Body of pancreas (tissue), 4 donors: ENCODE measurements around the gene LAPTM4A. TPM values are rescaled to one million over a fixed set of nuclear protein-coding genes. Genes with fewer than 3 reads are reported as not detected.

ENCODE experiments used
- ATAC-seq: fragments of 150-250 bp; one replicate; pipeline ENCODE4 v1.9.1; 2016
- DNase-seq, 4 donors: peaks; one replicate each; pipeline ENCODE4 v3.0.0-alpha.2; 2019
- H3K27ac ChIP-seq, 4 donors: fragments of 200-600 bp; sonication (generic); 1 replicate in 3 of 4; 2 replicates in 1 of 4; pipeline versions ENCODE4 v1.5.1 to v1.6.1; 2016 to 2019; ENCODE audit warnings: mild to moderate bottlenecking in 1 of 4, mixed read lengths in 1 of 4, moderate library complexity in 1 of 4
- H3K27me3 ChIP-seq, 2 donors: fragments of 200-600 bp; sonication (generic); one replicate each; pipeline ENCODE4 v1.6.0; 2016; ENCODE audit warnings: mild to moderate bottlenecking in 1 of 2
- H3K36me3 ChIP-seq, 2 donors: fragments of 200-600 bp; sonication (generic); replicated peaks in 1 of 2; 2 replicates each; pipeline ENCODE4 v1.5.1; 2016; ENCODE audit warnings: low read depth in 2 of 2; ENCODE audit not compliant: insufficient read depth in 1 of 2
- H3K4me1 ChIP-seq: fragments of 200-600 bp; sonication (generic); one replicate; pipeline ENCODE4 v1.6.0; 2016
- H3K4me3 ChIP-seq, 2 donors: fragments of 200-600 bp; sonication (generic); 1 replicate in 1 of 2; 2 replicates in 1 of 2; pipeline ENCODE4 v1.5.1; 2016 to 2019
- H3K9me3 ChIP-seq, 3 donors: fragments of 200-600 bp; sonication (generic); 1 replicate in 2 of 3; 2 replicates in 1 of 3; pipeline ENCODE4 v1.5.1; 2016
- CTCF ChIP-seq, 7 experiments: fragments of 450-650 bp in 4 of 7; fragments of 200-600 bp in 3 of 7; sonication (generic) in 3 of 7; IDR thresholded peaks; one replicate each; pipeline ENCODE4 v1.5.1; 2016 to 2019; ENCODE audit warnings: antibody characterized with exemption in 7 of 7
- POLR2A ChIP-seq, 3 donors: fragments of 450-650 bp; IDR thresholded peaks; one replicate each; pipeline ENCODE4 v1.6.1; 2016; ENCODE audit warnings: antibody characterized with exemption in 3 of 3, mild to moderate bottlenecking in 2 of 3
- WGBS, 2 donors: methylation state at CpG; one replicate each; pipeline ENCODE4 v1.1.5; 2017; 5-methylcytosine and 5-hydroxymethylcytosine counted together
- intact Hi-C: fragments of 100-400 bp; cut with DNase I; formaldehyde crosslinking; loops from one replicate; pipeline ENCODE4 v1.15.1; 2023
- total RNA-seq, 2 donors: library from RNA; depleted of rRNA; stranded (reverse); fragments of >200 nt; gene quantifications; one replicate each; pipeline ENCODE4 v1.1.0, GENCODE V29; 2016

The LAPTM4A gene
- total RNA-seq, 2 donors from 2014 or later = 39.9 to 100 TPM

- Histone ChIP-seq H3K4me3 (no peak overlapping the region), H3K27ac (no peak overlapping the region), H3K4me1 (no peaks in the 10 kb centered on the region), H3K9me3 (no peaks in the 10 kb centered on the region), H3K36me3 (no peaks in the 10 kb centered on the region), H3K27me3 (no peaks in the 10 kb centered on the region)
- 63 to 93% methylated on average over 2 of the region's 2 CpGs for WGBS, 2 donors
- ATAC-seq = no peak
- intact Hi-C loops = no loop called here
- no peak for DNase-seq
- TF ChIP-seq CTCF (IDR thresholded peaks at IDR 0.05) = no peak
- no peak for TF ChIP-seq POLR2A (IDR thresholded peaks at IDR 0.05)
Measured at GRCh38 chr2:20081841-20082240, 30.4 kb upstream of the LAPTM4A start.

- DNase-seq (peak in 1 of 4 donors; percentile 36), ATAC-seq (no peak)
- H3K4me1 ChIP-seq = no peaks in the 10 kb centered on the region
- H3K9me3 ChIP-seq = no peaks in the 10 kb centered on the region
- TF ChIP-seq POLR2A (IDR thresholded peaks at IDR 0.05) (no peak), CTCF (IDR thresholded peaks at IDR 0.05) (no peak)
- WGBS, 2 donors = 48% methylated on average over 4 to 8 of the region's 8 CpGs
- no peaks in the 10 kb centered on the region for H3K36me3 ChIP-seq
- H3K4me3 ChIP-seq = no peak overlapping the region
- no peaks in the 10 kb centered on the region for H3K27me3 ChIP-seq
- no peak overlapping the region for H3K27ac ChIP-seq
- intact Hi-C loops = no loop called here
Measured at GRCh38 chr2:20080839-20081415, 29.5 kb upstream of the LAPTM4A start.

- WGBS, 2 donors = 76 to 88% methylated on average over 8 to 10 of the region's 10 CpGs
- no peak for ATAC-seq
- Histone ChIP-seq H3K4me1 (no peaks in the 10 kb centered on the region), H3K4me3 (no peak overlapping the region), H3K27me3 (no peaks in the 10 kb centered on the region), H3K36me3 (no peaks in the 10 kb centered on the region), H3K9me3 (no peaks in the 10 kb centered on the region), H3K27ac (no peak overlapping the region)
- intact Hi-C loops = no loop called here
- DNase-seq = no peak
- no peak for TF ChIP-seq CTCF (IDR thresholded peaks at IDR 0.05)
- TF ChIP-seq POLR2A (IDR thresholded peaks at IDR 0.05) = no peak
Measured at GRCh38 chr2:20080428-20080827, 29.0 kb upstream of the LAPTM4A start.

GRCh38 chr2:20079546-20080115 is 28.2 kb upstream of the LAPTM4A start:
- H3K27ac ChIP-seq = no peak overlapping the region
- intact Hi-C loops = no loop called here
- no peak overlapping the region for H3K4me3 ChIP-seq
- DNase-seq (no peak), ATAC-seq (no peak)
- H3K9me3 ChIP-seq = no peaks in the 10 kb centered on the region
- H3K36me3 ChIP-seq = no peaks in the 10 kb centered on the region
- TF ChIP-seq POLR2A (IDR thresholded peaks at IDR 0.05) (no peak), CTCF (IDR thresholded peaks at IDR 0.05) (no peak)
- peaks cover under 1% of the 10 kb centered on the region for H3K4me1 ChIP-seq
- H3K27me3 ChIP-seq = no peaks in the 10 kb centered on the region
- WGBS, 2 donors = 67 to 80% methylated on average over 6 of the region's 6 CpGs

GRCh38 chr2:20077411-20077940 is 26.0 kb upstream of the LAPTM4A start:
- H3K27ac ChIP-seq = no peak overlapping the region
- no peaks in the 10 kb centered on the region for H3K27me3 ChIP-seq
- DNase-seq = no peak
- ATAC-seq = no peak
- peaks cover 20% of the 10 kb centered on the region for H3K4me1 ChIP-seq
- H3K4me3 ChIP-seq = no peak overlapping the region
- intact Hi-C loops = no loop called here
- TF ChIP-seq CTCF (IDR thresholded peaks at IDR 0.05) (no peak), POLR2A (IDR thresholded peaks at IDR 0.05) (no peak)
- no peaks in the 10 kb centered on the region for H3K9me3 ChIP-seq
- no peaks in the 10 kb centered on the region for H3K36me3 ChIP-seq
- WGBS, 2 donors = 90 to 96% methylated on average over 4 of the region's 4 CpGs
